Measurements from ENCODE around the gene GMFB. TPM values are rescaled to one million over a fixed set of nuclear protein-coding genes. Genes with fewer than 3 reads are reported as not detected.

Gene GMFB
- total RNA-seq, 1 donor from 2014 or later, result 36.8 TPM

- no peak for DNase-seq (ENCODE audit: low spot score)
- Mint-ChIP-seq H3K4me1 (ENCODE audit: low read depth) (no peaks in the 10 kb centered on the region), H3K4me3 (ENCODE audit: unreplicated experiment) (no peak overlapping the region), H3K27ac (ENCODE audit: unreplicated experiment) (no peak overlapping the region), H3K27me3 (ENCODE audit: low read depth) (no peaks in the 10 kb centered on the region), H3K9me3 (ENCODE audit: low read depth) (peaks cover 6% of the 10 kb centered on the region), H3K36me3 (ENCODE audit: low read depth) (peaks cover 2% of the 10 kb centered on the region)
- TF ChIP-seq CTCF (IDR thresholded peaks at IDR 0.05), result no peak
Measured at GRCh38 chr14:54533100-54533499, 44.3 kb upstream of the GMFB start.

GRCh38 chr14:54532111-54533012 lies 43.6 kb upstream of the GMFB start:
- Mint-ChIP-seq H3K36me3 (ENCODE audit: low read depth) (peaks cover 2% of the 10 kb centered on the region), H3K4me3 (ENCODE audit: unreplicated experiment) (no peak overlapping the region), H3K4me1 (ENCODE audit: low read depth) (peaks cover 3% of the 10 kb centered on the region), H3K27me3 (ENCODE audit: low read depth) (no peaks in the 10 kb centered on the region), H3K9me3 (ENCODE audit: low read depth) (peaks cover 6% of the 10 kb centered on the region), H3K27ac (ENCODE audit: unreplicated experiment) (no peak overlapping the region)
- no peak for TF ChIP-seq CTCF (IDR thresholded peaks at IDR 0.05)
- DNase-seq (ENCODE audit: low spot score), result no peak

- no peaks in the 10 kb centered on the region for H3K9me3 Mint-ChIP-seq (ENCODE audit: low read depth)
- H3K36me3 Mint-ChIP-seq (ENCODE audit: low read depth), result peaks cover 5% of the 10 kb centered on the region
- no peak overlapping the region for H3K4me3 Mint-ChIP-seq (ENCODE audit: unreplicated experiment)
- H3K27me3 Mint-ChIP-seq (ENCODE audit: low read depth), result no peaks in the 10 kb centered on the region
- DNase-seq (ENCODE audit: low spot score), result no peak
- no peak for TF ChIP-seq CTCF (IDR thresholded peaks at IDR 0.05)
- H3K27ac Mint-ChIP-seq (ENCODE audit: unreplicated experiment), result no peak overlapping the region
- H3K4me1 Mint-ChIP-seq (ENCODE audit: low read depth), result peaks cover 3% of the 10 kb centered on the region
Measured at GRCh38 chr14:54529811-54530210, 41.0 kb upstream of the GMFB start.

- Mint-ChIP-seq H3K4me3 (ENCODE audit: unreplicated experiment) (no peak overlapping the region), H3K36me3 (ENCODE audit: low read depth) (peaks cover 7% of the 10 kb centered on the region), H3K27me3 (ENCODE audit: low read depth) (no peaks in the 10 kb centered on the region), H3K27ac (ENCODE audit: unreplicated experiment) (no peak overlapping the region), H3K9me3 (ENCODE audit: low read depth) (no peaks in the 10 kb centered on the region), H3K4me1 (ENCODE audit: low read depth) (peaks cover 3% of the 10 kb centered on the region)
- TF ChIP-seq CTCF (IDR thresholded peaks at IDR 0.05), result no peak
- no peak for DNase-seq (ENCODE audit: low spot score)
Measured at GRCh38 chr14:54528973-54529372, 40.2 kb upstream of the GMFB start.

- Mint-ChIP-seq H3K27ac (ENCODE audit: unreplicated experiment) (no peak overlapping the region), H3K9me3 (ENCODE audit: low read depth) (no peaks in the 10 kb centered on the region), H3K4me1 (ENCODE audit: low read depth) (peaks cover 3% of the 10 kb centered on the region), H3K4me3 (ENCODE audit: unreplicated experiment) (no peak overlapping the region), H3K36me3 (ENCODE audit: low read depth) (peaks cover 15% of the 10 kb centered on the region), H3K27me3 (ENCODE audit: low read depth) (no peaks in the 10 kb centered on the region)
- TF ChIP-seq CTCF (IDR thresholded peaks at IDR 0.05), result no peak
- DNase-seq (ENCODE audit: low spot score), result no peak
Measured at GRCh38 chr14:54524410-54524809, 35.6 kb upstream of the GMFB start.
